ENCODE data around the gene HSBP1L1. TPM values are rescaled to one million over a fixed set of nuclear protein-coding genes. Genes with fewer than 3 reads are reported as not detected.

HSBP1L1 gene
- total RNA-seq, 1 experiment from 2014 or later: 41.4 TPM

GRCh38 chr18:79932907-79933306 lies 31.5 kb upstream of the HSBP1L1 start:
- ChIA-PET CTCF (no interaction called here), POLR2A (no interaction called here), RAD21 (ENCODE audit: low non-redundant PET in 1 of 2, low total read pairs in 2 of 2, uncharacterized antibody in 2 of 2, unreplicated experiment in 2 of 2) (no interaction called here)
- Histone ChIP-seq H3K9me3 (ENCODE audit: control insufficient read depth in 1 of 2, insufficient read depth in 1 of 2, low read depth in 1 of 2, low read length in 2 of 2) (peaks cover 35 to 39% of the 10 kb centered on the region in 2 experiments; a peak in 3 of 4 replicates), H3K27ac (ENCODE audit: low read depth, low read length) (no peak overlapping the region), H4K20me1 (ENCODE audit: insufficient read depth) (no peaks in the 10 kb centered on the region), H3K9ac (ENCODE audit: low read length) (no peak overlapping the region), H3K4me1 (ENCODE audit: control insufficient read depth in 1 of 2, insufficient read depth in 2 of 2, low read length in 2 of 2) (no peaks in the 10 kb centered on the region), H3K79me2 (ENCODE audit: insufficient read depth, low read length) (peaks cover 98% of the 10 kb centered on the region), H3K4me3 (replicated peaks in 1 of 2; ENCODE audit: low read depth in 1 of 2, low read length in 2 of 2) (no peak overlapping the region), H3K36me3 (ENCODE audit: control insufficient read depth in 1 of 2, insufficient read depth in 2 of 2, low read length in 2 of 2) (peaks cover 5 to 46% of the 10 kb centered on the region in 2 experiments), H3K4me2 (ENCODE audit: low read length) (no peak overlapping the region), H2AFZ (ENCODE audit: low read depth, low read length, poor library complexity, severe bottlenecking) (no peak overlapping the region), H3K9me2 (ENCODE audit: insufficient read depth) (no peaks in the 10 kb centered on the region), H3K27me3 (ENCODE audit: insufficient read depth, low read length) (no peaks in the 10 kb centered on the region)
- no TSS peak for BruUV-seq (replicated peaks)
- no peak for DNase-seq (ENCODE audit: low read depth, low spot score)
- TF ChIP-seq SIN3A (IDR thresholded peaks at IDR 0.05; ENCODE audit: low read depth): no peak
- TF ChIP-seq SRF (IDR thresholded peaks at IDR 0.05; ENCODE audit: low read depth): no peak
- no peak for TF ChIP-seq SP1 (IDR thresholded peaks at IDR 0.05; ENCODE audit: low read depth)
- no peak for TF ChIP-seq ZNF274 (IDR thresholded peaks at IDR 0.05; ENCODE audit: low read depth, low read length)
- intact Hi-C loops (cut with micrococcal nuclease): no loop called here
- no peak for ATAC-seq

GRCh38 chr18:79933765-79934164 lies 30.7 kb upstream of the HSBP1L1 start:
- intact Hi-C loops (cut with micrococcal nuclease): no loop called here
- RAD21 ChIA-PET (ENCODE audit: low non-redundant PET in 1 of 2, low total read pairs in 2 of 2, uncharacterized antibody in 2 of 2, unreplicated experiment in 2 of 2): no interaction called here
- H3K4me1 ChIP-seq (ENCODE audit: control insufficient read depth in 1 of 2, insufficient read depth in 2 of 2, low read length in 2 of 2): no peaks in the 10 kb centered on the region
- no peak overlapping the region for H3K4me3 ChIP-seq (replicated peaks in 1 of 2; ENCODE audit: low read depth in 1 of 2, low read length in 2 of 2)
- H2AFZ ChIP-seq (ENCODE audit: low read depth, low read length, poor library complexity, severe bottlenecking): no peak overlapping the region
- no peak for TF ChIP-seq ZBTB33 (IDR thresholded peaks at IDR 0.05; ENCODE audit: extremely low read depth, insufficient replicate concordance, low read length)
- TF ChIP-seq ELF1 (IDR thresholded peaks at IDR 0.05; ENCODE audit: borderline replicate concordance, low read depth): no peak
- TF ChIP-seq FOSL1 (IDR thresholded peaks at IDR 0.05; ENCODE audit: low read depth): no peak
- no peak for TF ChIP-seq POLR2A (IDR thresholded peaks at IDR 0.05; ENCODE audit: borderline replicate concordance, extremely low read depth, insufficient read depth, insufficient read length)
- no peak for TF ChIP-seq SRF (IDR thresholded peaks at IDR 0.05; ENCODE audit: low read depth)
- no peak for TF ChIP-seq RAD21 (IDR thresholded peaks at IDR 0.05; ENCODE audit: low read depth)
- TF ChIP-seq, protein P1, sequence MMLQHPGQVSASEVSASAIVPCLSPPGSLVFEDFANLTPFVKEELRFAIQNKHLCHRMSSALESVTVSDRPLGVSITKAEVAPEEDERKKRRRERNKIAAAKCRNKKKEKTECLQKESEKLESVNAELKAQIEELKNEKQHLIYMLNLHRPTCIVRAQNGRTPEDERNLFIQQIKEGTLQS (IDR thresholded peaks at IDR 0.05): no peak
- no peak for TF ChIP-seq SIN3A (IDR thresholded peaks at IDR 0.05; ENCODE audit: low read depth)
- TF ChIP-seq SP1 (IDR thresholded peaks at IDR 0.05; ENCODE audit: low read depth): no peak
- no peak for TF ChIP-seq EZH2phosphoT487 (IDR thresholded peaks at IDR 0.05; ENCODE audit: borderline replicate concordance)
- no peak for TF ChIP-seq EZH2 (IDR thresholded peaks at IDR 0.05)
- TF ChIP-seq JUND (IDR thresholded peaks at IDR 0.05): no peak
- TF ChIP-seq, protein P2, sequence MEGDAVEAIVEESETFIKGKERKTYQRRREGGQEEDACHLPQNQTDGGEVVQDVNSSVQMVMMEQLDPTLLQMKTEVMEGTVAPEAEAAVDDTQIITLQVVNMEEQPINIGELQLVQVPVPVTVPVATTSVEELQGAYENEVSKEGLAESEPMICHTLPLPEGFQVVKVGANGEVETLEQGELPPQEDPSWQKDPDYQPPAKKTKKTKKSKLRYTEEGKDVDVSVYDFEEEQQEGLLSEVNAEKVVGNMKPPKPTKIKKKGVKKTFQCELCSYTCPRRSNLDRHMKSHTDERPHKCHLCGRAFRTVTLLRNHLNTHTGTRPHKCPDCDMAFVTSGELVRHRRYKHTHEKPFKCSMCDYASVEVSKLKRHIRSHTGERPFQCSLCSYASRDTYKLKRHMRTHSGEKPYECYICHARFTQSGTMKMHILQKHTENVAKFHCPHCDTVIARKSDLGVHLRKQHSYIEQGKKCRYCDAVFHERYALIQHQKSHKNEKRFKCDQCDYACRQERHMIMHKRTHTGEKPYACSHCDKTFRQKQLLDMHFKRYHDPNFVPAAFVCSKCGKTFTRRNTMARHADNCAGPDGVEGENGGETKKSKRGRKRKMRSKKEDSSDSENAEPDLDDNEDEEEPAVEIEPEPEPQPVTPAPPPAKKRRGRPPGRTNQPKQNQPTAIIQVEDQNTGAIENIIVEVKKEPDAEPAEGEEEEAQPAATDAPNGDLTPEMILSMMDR (IDR thresholded peaks at IDR 0.05 in 2 of 3, conservative IDR thresholded peaks at IDR 0.05 in 1 of 3; ENCODE audit: borderline replicate concordance in 1 of 3, insufficient read depth in 1 of 3, low read depth in 2 of 3, low read length in 2 of 3): no peak
- TF ChIP-seq YY1 (IDR thresholded peaks at IDR 0.05; ENCODE audit: extremely low read depth, insufficient replicate concordance, low read depth, low read length): no peak
- TF ChIP-seq CEBPB (IDR thresholded peaks at IDR 0.05; ENCODE audit: low read depth): no peak
- no peak for TF ChIP-seq TCF7L2 (IDR thresholded peaks at IDR 0.05; ENCODE audit: borderline replicate concordance, extremely low read depth, insufficient read depth, insufficient read length)
- no peak for TF ChIP-seq ZNF274 (IDR thresholded peaks at IDR 0.05; ENCODE audit: low read depth, low read length)
- TF ChIP-seq MAX (IDR thresholded peaks at IDR 0.05): no peak
- POLR2A ChIA-PET: no interaction called here
- H3K4me2 ChIP-seq (ENCODE audit: low read length): no peak overlapping the region
- peaks cover 98% of the 10 kb centered on the region for H3K79me2 ChIP-seq (ENCODE audit: insufficient read depth, low read length)
- H3K27me3 ChIP-seq (ENCODE audit: insufficient read depth, low read length): no peaks in the 10 kb centered on the region
- peaks cover 5 to 50% of the 10 kb centered on the region in 2 experiments for H3K36me3 ChIP-seq (ENCODE audit: control insufficient read depth in 1 of 2, insufficient read depth in 2 of 2, low read length in 2 of 2)
- no peaks in the 10 kb centered on the region for H4K20me1 ChIP-seq (ENCODE audit: insufficient read depth)
- no peak overlapping the region for H3K27ac ChIP-seq (ENCODE audit: low read depth, low read length)
- BruUV-seq (replicated peaks): no TSS peak
- H3K9ac ChIP-seq (ENCODE audit: low read length): no peak overlapping the region
- CTCF ChIA-PET: no interaction called here
- DNase-seq (ENCODE audit: low read depth, low spot score) (no peak), ATAC-seq (no peak)
- no peaks in the 10 kb centered on the region for H3K9me2 ChIP-seq (ENCODE audit: insufficient read depth)
- peaks cover 30 to 39% of the 10 kb centered on the region in 2 experiments; a peak in 3 of 4 replicates for H3K9me3 ChIP-seq (ENCODE audit: control insufficient read depth in 1 of 2, insufficient read depth in 1 of 2, low read depth in 1 of 2, low read length in 2 of 2)
